Measurements from ENCODE around the gene FSTL5. TPM values are rescaled to one million over a fixed set of nuclear protein-coding genes. Genes with fewer than 3 reads are reported as not detected.

FSTL5 gene
- total and polyA plus RNA-seq, 10 of the 15 experiments (the other 5 are each of a cell fraction or from before 2014, with no cell fraction given) = 0.04 to 2.4 (median 0.08) TPM; not detected in 4

GRCh38 chr4:161554372-161554990 lies 609.3 kb downstream of the FSTL5 start:
- peak overlapping the region; percentile 62 for H3K4me2 ChIP-seq (ENCODE audit: control insufficient read depth, insufficient read depth)
- WGBS (ENCODE audit: insufficient coverage, insufficient replicate concordance, low lambda C conversion rate, missing lambda C conversion rate) = 20% methylated on average over 5 of the region's 5 CpGs
- TF ChIP-seq RAD51 (IDR thresholded peaks at IDR 0.05) (no peak), ZNF592 (IDR thresholded peaks at IDR 0.05) (peak; percentile 54; the same call in 1 of the 2 replicates), NFIC (IDR thresholded peaks at IDR 0.05; ENCODE audit: low read depth, low read length) (peak; percentile 26; the same call in 1 of the 2 replicates), ATF2 (IDR thresholded peaks at IDR 0.05; ENCODE audit: low read length) (peak; percentile 49; the same call in 1 of the 2 replicates), IRF5 (IDR thresholded peaks at IDR 0.05; ENCODE audit: borderline replicate concordance) (no peak), FOS (IDR thresholded peaks at IDR 0.05; ENCODE audit: borderline replicate concordance, extremely low read depth, insufficient read length) (no peak), HDAC2 (IDR thresholded peaks at IDR 0.05) (no peak), ASH2L (IDR thresholded peaks at IDR 0.05; ENCODE audit: borderline replicate concordance, low read depth) (no peak), HSF1 (IDR thresholded peaks at IDR 0.05; ENCODE audit: low read depth, low read length) (no peak), ETV6 (conservative IDR thresholded peaks at IDR 0.05 in 1 of 2, IDR thresholded peaks at IDR 0.05 in 1 of 2; ENCODE audit: borderline replicate concordance in 1 of 2, low read depth in 1 of 2) (no peak), RCOR1 (conservative IDR thresholded peaks at IDR 0.05; ENCODE audit: low read depth, low read length) (no peak), SREBF1 (IDR thresholded peaks at IDR 0.05; ENCODE audit: low read length) (no peak), MEF2B (IDR thresholded peaks at IDR 0.05; ENCODE audit: partially characterized antibody, poor library complexity, severe bottlenecking) (no peak), RB1 (IDR thresholded peaks at IDR 0.05; ENCODE audit: borderline replicate concordance) (no peak), SMC3 (IDR thresholded peaks at IDR 0.05; ENCODE audit: borderline replicate concordance, low read length) (no peak)

More at GRCh38 chr4:161554372-161554990, 609.3 kb downstream of the FSTL5 start:
- Histone ChIP-seq H3K4me3 (0 out of 2 replicates have a peak overlapping the region, but pooled peaks have one; percentile 25), H3K27me3 (replicated peaks in 1 of 2; ENCODE audit: control insufficient read depth in 2 of 2, insufficient read depth in 2 of 2, low read length in 1 of 2) (no peaks in the 10 kb centered on the region), H3K4me1 (ENCODE audit: control insufficient read depth, insufficient read depth, low read length) (peaks cover 6% of the 10 kb centered on the region; the same call in 1 of the 2 replicates), H4K20me1 (ENCODE audit: control insufficient read depth, insufficient read depth) (no peaks in the 10 kb centered on the region), H3K36me3 (ENCODE audit: control insufficient read depth in 2 of 2, insufficient read depth in 2 of 2, low read length in 1 of 2) (no peaks in the 10 kb centered on the region), H3K9ac (ENCODE audit: control insufficient read depth, insufficient read depth, low read length) (peak overlapping the region; percentile 27), H3K27ac (ENCODE audit: control insufficient read depth, insufficient read depth) (peak overlapping the region; percentile 64), H2AFZ (ENCODE audit: control insufficient read depth, low read depth, low read length) (peak overlapping the region; percentile 82), H3K9me3 (replicated peaks; ENCODE audit: control insufficient read depth, insufficient read depth, low read length) (no peaks in the 10 kb centered on the region), H3K79me2 (ENCODE audit: control insufficient read depth, insufficient read depth, low read length) (no peaks in the 10 kb centered on the region)
- no peak for FAIRE-seq
- ChIA-PET CTCF (interaction anchor here (0.5 kb wide), 1 partner anchor 112 kb away, joined by 4 read pairs; no protein-coding TSS in a partner anchor), RAD21 (ENCODE audit: unreplicated experiment) (interaction anchor here (0.6 to 1.0 kb wide), 3 partner anchors 105 to 175 kb away, joined by 3 read pairs; no protein-coding TSS in a partner anchor), POLR2A (no interaction called here), SMC1A (ENCODE audit: uncharacterized antibody, unreplicated experiment) (interaction anchor here (0.7 to 2.1 kb wide), 8 partner anchors 9 to 612 kb away, joined by 3 to 6 read pairs (median 4); no protein-coding TSS in a partner anchor)
- in situ Hi-C loops (cut with MboI) = no loop called here
- ATAC-seq = peak; percentile 73
- BruUV-seq (replicated peaks) = TSS peak; percentile 95
- no peak for DNase-seq (ENCODE audit: low read depth, low spot score)
- intact Hi-C loops (cut with micrococcal nuclease; ENCODE audit: unreplicated experiment) = loop anchor here (10.0 kb wide), 1 partner anchor 270 kb away; no protein-coding TSS in a partner anchor

All from GM12878 (cell line).